Myocyte (in vitro differentiated cells): Measurements from ENCODE around the gene CEMP1. TPM values are rescaled to one million over a fixed set of nuclear protein-coding genes. Genes with fewer than 3 reads are reported as not detected.

Experiments
- DNase-seq: peaks from one replicate; pipeline ENCODE4 v3.0.0-alpha.2; 2012; ENCODE audit warnings: low read depth
- total RNA-seq: library from RNA; depleted of rRNA; stranded (reverse); fragments of >200 nt; gene quantifications from 2 replicates; pipeline ENCODE4 v1.2.3, GENCODE V29; 2014

The CEMP1 gene
- total RNA-seq, 1 donor from 2014 or later, result 0.32 TPM

- DNase-seq, result no peak
Observed at GRCh38 chr16:2520784-2521531, 10.2 kb downstream of the CEMP1 start.

- peak; percentile 81 for DNase-seq
Observed at GRCh38 chr16:2520097-2520783, 11.0 kb downstream of the CEMP1 start, which contains the start of gene AMDHD2. Gene AMDHD2 (plus strand): TSS chr16:2520371. CDS start chr16:2520459, 88 bp downstream.

- no peak for DNase-seq
Observed at GRCh38 chr16:2519711-2520080, 11.5 kb downstream of the CEMP1 start.

- no peak for DNase-seq
Observed at GRCh38 chr16:2518823-2519710, 12.1 kb downstream of the CEMP1 start.

GRCh38 chr16:2517954-2518605 is 13.1 kb downstream of the CEMP1 start:
- no peak for DNase-seq

GRCh38 chr16:2516391-2517240 is 14.6 kb downstream of the CEMP1 start:
- DNase-seq, result no peak

GRCh38 chr16:2515180-2515851 is 15.9 kb downstream of the CEMP1 start:
- peak; percentile 61 for DNase-seq

GRCh38 chr16:2514333-2515179 is 16.7 kb downstream of the CEMP1 start:
- no peak for DNase-seq

- DNase-seq, result peak; percentile 87
Observed at GRCh38 chr16:2513405-2514332, 17.5 kb downstream of the CEMP1 start, which contains the start of gene ATP6V0C. Gene ATP6V0C (plus strand): TSS chr16:2513952. CDS start chr16:2514104, 152 bp downstream.

GRCh38 chr16:2512735-2513404 is 18.3 kb downstream of the CEMP1 start:
- no peak for DNase-seq

- no peak for DNase-seq
Observed at GRCh38 chr16:2511996-2512734, 19.0 kb downstream of the CEMP1 start.

- peak; percentile 58 for DNase-seq
Observed at GRCh38 chr16:2511128-2511800, 19.9 kb downstream of the CEMP1 start.

- no peak for DNase-seq
Observed at GRCh38 chr16:2508722-2509400, 22.3 kb downstream of the CEMP1 start.

GRCh38 chr16:2507665-2508064 is 23.5 kb downstream of the CEMP1 start:
- DNase-seq, result no peak
